ENCODE data around the gene SLC49A3. TPM values are rescaled to one million over a fixed set of nuclear protein-coding genes. Genes with fewer than 3 reads are reported as not detected.

The SLC49A3 gene
- total RNA-seq, 4 donors from 2014 or later, result 14.9 to 27.1 (median 18.3) TPM

- no peak overlapping the region for H3K4me3 ChIP-seq (replicated peaks in 1 of 3)
- no peaks in the 10 kb centered on the region for H3K4me1 ChIP-seq
- 79 to 100% methylated on average over 4 to 11 of the region's 23 CpGs for WGBS, 2 donors
- no peak for DNase-seq
- no peaks in the 10 kb centered on the region for H3K9me3 ChIP-seq
- H3K36me3 ChIP-seq, result no peaks in the 10 kb centered on the region
- H3K27me3 ChIP-seq, result no peaks in the 10 kb centered on the region
- no peak overlapping the region for H3K27ac ChIP-seq
- intact Hi-C loops (cut with DNase I), result no loop called here
- no peak for TF ChIP-seq POLR2A (IDR thresholded peaks at IDR 0.05)
- no peak for TF ChIP-seq CTCF (IDR thresholded peaks at IDR 0.05)
These were observed 31.6 kb downstream of the SLC49A3 start for GRCh38 chr4:657338-657833.

DNA sequence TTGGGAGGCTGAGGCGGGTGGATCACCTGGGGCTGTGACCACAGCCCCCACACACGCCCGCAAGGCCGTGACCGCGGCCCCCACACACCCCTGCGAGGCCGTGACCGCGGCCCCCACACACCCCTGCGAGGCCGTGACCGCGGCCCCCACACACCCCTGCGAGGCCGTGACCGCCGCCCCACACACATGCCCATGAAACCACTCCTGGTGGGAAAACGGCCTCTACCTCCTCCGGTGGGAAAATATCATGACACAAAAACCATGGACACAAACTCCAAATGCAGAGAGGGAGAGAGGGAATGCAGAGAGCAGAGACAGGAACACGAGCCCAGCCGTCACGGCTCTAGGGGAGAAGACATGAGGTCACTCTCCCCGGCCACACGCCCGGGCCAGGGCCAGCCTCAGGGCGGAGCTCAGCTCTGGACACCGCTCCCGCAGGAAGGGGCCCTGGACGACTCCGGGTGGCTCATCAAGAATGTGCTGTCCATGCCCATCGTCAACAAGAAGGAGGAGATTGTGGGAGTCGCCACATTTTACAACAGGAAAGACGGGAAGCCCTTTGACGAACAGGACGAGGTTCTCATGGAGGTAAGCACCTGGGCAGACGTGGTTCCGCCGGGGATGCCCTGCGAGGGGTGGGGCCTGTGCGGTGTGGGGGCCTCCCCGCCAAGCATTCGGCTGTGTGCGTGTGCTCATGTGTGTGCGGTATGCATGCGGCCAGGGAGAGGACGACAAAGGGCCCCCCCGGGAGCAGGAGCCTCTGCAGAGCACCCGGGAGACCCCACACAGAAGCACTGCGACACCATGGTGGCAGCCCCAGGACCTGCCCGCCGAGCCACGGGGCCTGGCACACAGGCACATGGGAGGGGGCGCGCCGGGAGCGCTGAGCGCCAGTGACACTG is 32.3 kb downstream of the SLC49A3 start:
- Histone ChIP-seq H3K4me3 (replicated peaks in 1 of 3) (no peak overlapping the region), H3K36me3 (no peaks in the 10 kb centered on the region), H3K27ac (no peak overlapping the region), H3K27me3 (no peaks in the 10 kb centered on the region), H3K9me3 (no peaks in the 10 kb centered on the region), H3K4me1 (peaks cover 1 to 2% of the 10 kb centered on the region in 2 donors)
- WGBS, 2 donors, result 75 to 76% methylated on average over 44 to 52 of the region's 58 CpGs
- intact Hi-C loops (cut with DNase I), result no loop called here
- no peak for TF ChIP-seq CTCF (IDR thresholded peaks at IDR 0.05)
- no peak for TF ChIP-seq POLR2A (IDR thresholded peaks at IDR 0.05)
- DNase-seq, result no peak

GRCh38 chr4:655464-656151 is 33.3 kb downstream of the SLC49A3 start:
- Histone ChIP-seq H3K27ac (no peak overlapping the region), H3K4me3 (replicated peaks in 1 of 3) (no peak overlapping the region), H3K9me3 (no peaks in the 10 kb centered on the region), H3K27me3 (no peaks in the 10 kb centered on the region), H3K36me3 (no peaks in the 10 kb centered on the region), H3K4me1 (peaks cover 8% of the 10 kb centered on the region in 2 donors)
- 64 to 65% methylated on average over 18 to 21 of the region's 26 CpGs for WGBS, 2 donors
- TF ChIP-seq CTCF (IDR thresholded peaks at IDR 0.05) (no peak), POLR2A (IDR thresholded peaks at IDR 0.05) (no peak)
- intact Hi-C loops (cut with DNase I), result no loop called here
- no peak for DNase-seq

DNA sequence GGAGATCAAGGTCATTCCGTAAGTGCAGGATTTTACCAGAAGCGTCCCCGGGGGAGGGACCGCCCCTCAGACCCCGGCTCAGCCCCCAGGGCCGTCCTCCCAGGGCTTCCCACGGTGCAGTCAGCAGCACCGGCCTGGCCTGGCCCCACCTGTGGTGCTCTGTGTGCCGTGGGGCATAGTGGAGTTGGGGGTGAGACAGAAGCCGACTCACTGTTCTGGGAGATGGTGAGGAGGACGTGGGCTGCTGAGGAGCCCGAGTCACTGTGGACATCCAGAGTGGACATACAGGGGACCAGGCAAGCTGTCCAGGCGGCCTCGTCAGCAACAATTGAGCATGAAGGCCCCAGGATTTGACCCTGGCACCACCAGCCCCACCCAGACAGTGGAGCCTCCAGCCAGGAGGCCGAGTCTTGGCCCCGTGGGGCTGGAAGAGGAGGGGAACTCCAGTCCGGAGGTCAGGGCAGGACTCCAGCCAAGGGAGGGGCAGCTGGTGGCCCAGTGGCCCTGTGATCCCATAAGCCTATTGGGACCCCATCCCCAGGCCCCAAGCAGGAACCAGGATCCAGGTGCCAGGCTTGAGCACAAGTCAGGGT is 34.0 kb downstream of the SLC49A3 start:
- no peaks in the 10 kb centered on the region for H3K27me3 ChIP-seq
- intact Hi-C loops (cut with DNase I), result no loop called here
- H3K27ac ChIP-seq, result no peak overlapping the region
- H3K9me3 ChIP-seq, result no peaks in the 10 kb centered on the region
- no peaks in the 10 kb centered on the region for H3K36me3 ChIP-seq
- TF ChIP-seq POLR2A (IDR thresholded peaks at IDR 0.05), result no peak
- TF ChIP-seq CTCF (IDR thresholded peaks at IDR 0.05), result no peak
- peaks cover 8% of the 10 kb centered on the region in 2 donors for H3K4me1 ChIP-seq
- no peak for DNase-seq
- WGBS, 2 donors, result 58 to 60% methylated on average over 8 to 16 of the region's 17 CpGs
- no peak overlapping the region for H3K4me3 ChIP-seq (replicated peaks in 1 of 3)
